HepG2 (cell line): Measurements from ENCODE around the gene ACSS1. TPM values are rescaled to one million over a fixed set of nuclear protein-coding genes. Genes with fewer than 3 reads are reported as not detected.
A peak's percentile ranks its signal among the peaks of the same experiment; 100 is the strongest.

Experiments
- BHLHE40 ChIP-seq: IDR thresholded peaks from 2 replicates; pipeline ENCODE4 v1.6.1; 2011; ENCODE audit warnings: low read length, improper control_type of control experiment
- GATAD1 ChIP-seq: IDR thresholded peaks from 2 replicates; pipeline ENCODE4 v1.6.1; 2016; ENCODE audit warnings: missing genetic modification reagents, missing compliant biosample characterization
- HNF4A ChIP-seq: sonication (generic); formaldehyde crosslinking; IDR thresholded peaks from 2 replicates; pipeline ENCODE4 v1.4.0; 2020; ENCODE audit warnings: missing genetic modification reagents
- IKZF5 ChIP-seq: IDR thresholded peaks from 2 replicates; pipeline ENCODE4 v1.6.1; 2018; ENCODE audit warnings: missing genetic modification reagents, mild to moderate bottlenecking, missing compliant biosample characterization
- KDM4B ChIP-seq: sonication (generic); formaldehyde crosslinking; IDR thresholded peaks from 2 replicates; pipeline ENCODE4 v1.4.0; 2020; ENCODE audit warnings: missing genetic modification reagents
- NCOA2 ChIP-seq: sonication (generic); formaldehyde crosslinking; IDR thresholded peaks from 2 replicates; pipeline ENCODE4 v1.8.0; 2022; ENCODE audit warnings: inconsistent platforms
- SCMH1 ChIP-seq: sonication (generic); formaldehyde crosslinking; IDR thresholded peaks from 2 replicates; pipeline ENCODE4 v1.9.0; 2021; ENCODE audit warnings: missing genetic modification reagents, mild to moderate bottlenecking, borderline replicate concordance
- SOX13 ChIP-seq, 3 experiments: fragments of 450-650 bp in 1 of 3; sonication (generic) in 1 of 3; formaldehyde crosslinking in 1 of 3; IDR thresholded peaks in 2 of 3; conservative IDR thresholded peaks in 1 of 3; 2 replicates each; pipeline versions ENCODE4 v1.5.0 to v1.6.1; 2016 to 2020; ENCODE audit warnings: antibody characterized with exemption in 1 of 3, mild to moderate bottlenecking in 1 of 3, missing compliant biosample characterization in 1 of 3, missing genetic modification reagents in 1 of 3, moderate library complexity in 1 of 3
- SOX6 ChIP-seq, 2 experiments: fragments of 450-650 bp in 1 of 2; sonication (generic) in 1 of 2; formaldehyde crosslinking in 1 of 2; IDR thresholded peaks; 2 replicates each; pipeline versions ENCODE4 v1.4.0 to v1.6.1; 2017 to 2020; ENCODE audit warnings: antibody characterized with exemption in 1 of 2, mild to moderate bottlenecking in 1 of 2, missing genetic modification reagents in 1 of 2
- TCF7 ChIP-seq: sonication (generic); IDR thresholded peaks from 2 replicates; pipeline ENCODE4 v1.6.1; 2016; ENCODE audit warnings: antibody characterized with exemption, low read depth
- THAP11 ChIP-seq: IDR thresholded peaks from 2 replicates; pipeline ENCODE4 v1.6.1; 2016; ENCODE audit warnings: missing biosample characterization, missing genetic modification reagents
- ZNF136 ChIP-seq: sonication (generic); formaldehyde crosslinking; IDR thresholded peaks from 2 replicates; pipeline ENCODE4 v1.8.1; 2022; ENCODE audit warnings: low read depth, mild to moderate bottlenecking, moderate library complexity, missing genetic modification reagents
- ZNF251 ChIP-seq: sonication (generic); formaldehyde crosslinking; IDR thresholded peaks from 2 replicates; pipeline ENCODE4 v1.9.0; 2021; ENCODE audit warnings: mild to moderate bottlenecking, missing genetic modification reagents
- ZNF3 ChIP-seq: IDR thresholded peaks from 2 replicates; pipeline ENCODE4 v1.7.0; 2017; ENCODE audit warnings: inconsistent platforms
- ZNF577 ChIP-seq: sonication (generic); formaldehyde crosslinking; IDR thresholded peaks from 2 replicates; pipeline ENCODE4 v1.4.0; 2020; ENCODE audit warnings: mild to moderate bottlenecking, low read depth, missing genetic modification reagents, borderline replicate concordance
- ZNF709 ChIP-seq: sonication (generic); formaldehyde crosslinking; IDR thresholded peaks from 2 replicates; pipeline ENCODE4 v1.5.0; 2020; ENCODE audit warnings: mild to moderate bottlenecking, missing genetic modification reagents
- ZNF788 ChIP-seq: sonication (generic); formaldehyde crosslinking; IDR thresholded peaks from 2 replicates; pipeline ENCODE4 v1.5.0; 2020; ENCODE audit warnings: mild to moderate bottlenecking, missing genetic modification reagents, borderline replicate concordance
- polyA plus RNA-seq, 8 experiments: library from polyadenylated mRNA; depleted of rRNA in 3 of 8; stranded (reverse) in 7 of 8; unstranded in 1 of 8; fragments of >200 nt; fragmentation: Illumina TruSeq in 4 of 8; extraction: Trizol in 4 of 8; gene quantifications; 2 replicates each; pipeline versions ENCODE4 v1.2.1 to v1.2.3, GENCODE V29; 2011 to 2016; ENCODE audit warnings: low read depth in 4 of 8, missing spikeins in 1 of 8, mixed read lengths in 1 of 8; ENCODE audit not compliant: insufficient read depth in 1 of 8
- total RNA-seq, 5 experiments: library from RNA; depleted of rRNA; stranded (reverse); fragments of >200 nt; fragmentation: Illumina TruSeq; extraction: Trizol; gene quantifications; 2 replicates each; pipeline ENCODE4 v1.2.3, GENCODE V29; 2016; ENCODE audit warnings: low read depth in 1 of 5
- TF ChIP-seq, protein P1 (sequence below): sonication (generic); formaldehyde crosslinking; IDR thresholded peaks from 2 replicates; pipeline ENCODE4 v1.8.0; 2022; ENCODE audit warnings: mild to moderate bottlenecking, missing genetic modification reagents, moderate library complexity
- TF ChIP-seq, protein P2 (sequence below): sonication (generic); formaldehyde crosslinking; IDR thresholded peaks from 2 replicates; pipeline ENCODE4 v1.9.0; 2021; ENCODE audit warnings: missing genetic modification reagents, borderline replicate concordance
- TF ChIP-seq, protein P3 (sequence below): IDR thresholded peaks from 2 replicates; pipeline ENCODE4 v1.6.1; 2016; ENCODE audit warnings: mild to moderate bottlenecking

Gene ACSS1
- total and polyA plus RNA-seq, 2 of the 13 experiments (the other 11 are each of a cell fraction or from before 2014, with no cell fraction given) = 15.2 to 41.6 TPM

- TF ChIP-seq ZNF251 (CRISPR knock-in tag) (no peak), ZNF577 (CRISPR knock-in tag) (no peak), SOX13 (IDR thresholded peaks at IDR 0.05) (no peak), SOX13 (CRISPR knock-in tag; conservative IDR thresholded peaks at IDR 0.05 in 1 of 2, IDR thresholded peaks at IDR 0.05 in 1 of 2) (peak in 1 of 2 experiments; percentile 42; a peak in 1 of 4 replicates), TCF7 (no peak), ZNF788 (CRISPR knock-in tag) (no peak), BHLHE40 (no peak), ZNF136 (no peak), NCOA2 (CRISPR knock-in tag) (no peak), HNF4A (CRISPR knock-in tag) (no peak), ZNF709 (CRISPR knock-in tag) (no peak), IKZF5 (CRISPR knock-in tag) (no peak), SOX6 (IDR thresholded peaks at IDR 0.05) (no peak), SOX6 (CRISPR knock-in tag; IDR thresholded peaks at IDR 0.05) (peak; percentile 42; the same call in 1 of the 2 replicates), SCMH1 (CRISPR knock-in tag) (no peak), GATAD1 (CRISPR knock-in tag) (no peak), ZNF3 (CRISPR knock-in tag) (no peak), THAP11 (CRISPR knock-in tag) (0 out of 2 replicates have a peak, but pooled peaks have one; percentile 36), KDM4B (CRISPR knock-in tag) (no peak)
- TF ChIP-seq, protein P1, sequence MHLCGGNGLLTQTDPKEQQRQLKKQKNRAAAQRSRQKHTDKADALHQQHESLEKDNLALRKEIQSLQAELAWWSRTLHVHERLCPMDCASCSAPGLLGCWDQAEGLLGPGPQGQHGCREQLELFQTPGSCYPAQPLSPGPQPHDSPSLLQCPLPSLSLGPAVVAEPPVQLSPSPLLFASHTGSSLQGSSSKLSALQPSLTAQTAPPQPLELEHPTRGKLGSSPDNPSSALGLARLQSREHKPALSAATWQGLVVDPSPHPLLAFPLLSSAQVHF (CRISPR knock-in tag) = no peak
- TF ChIP-seq, protein P2, sequence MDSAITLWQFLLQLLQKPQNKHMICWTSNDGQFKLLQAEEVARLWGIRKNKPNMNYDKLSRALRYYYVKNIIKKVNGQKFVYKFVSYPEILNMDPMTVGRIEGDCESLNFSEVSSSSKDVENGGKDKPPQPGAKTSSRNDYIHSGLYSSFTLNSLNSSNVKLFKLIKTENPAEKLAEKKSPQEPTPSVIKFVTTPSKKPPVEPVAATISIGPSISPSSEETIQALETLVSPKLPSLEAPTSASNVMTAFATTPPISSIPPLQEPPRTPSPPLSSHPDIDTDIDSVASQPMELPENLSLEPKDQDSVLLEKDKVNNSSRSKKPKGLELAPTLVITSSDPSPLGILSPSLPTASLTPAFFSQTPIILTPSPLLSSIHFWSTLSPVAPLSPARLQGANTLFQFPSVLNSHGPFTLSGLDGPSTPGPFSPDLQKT (CRISPR knock-in tag) = no peak
- TF ChIP-seq, protein P3, sequence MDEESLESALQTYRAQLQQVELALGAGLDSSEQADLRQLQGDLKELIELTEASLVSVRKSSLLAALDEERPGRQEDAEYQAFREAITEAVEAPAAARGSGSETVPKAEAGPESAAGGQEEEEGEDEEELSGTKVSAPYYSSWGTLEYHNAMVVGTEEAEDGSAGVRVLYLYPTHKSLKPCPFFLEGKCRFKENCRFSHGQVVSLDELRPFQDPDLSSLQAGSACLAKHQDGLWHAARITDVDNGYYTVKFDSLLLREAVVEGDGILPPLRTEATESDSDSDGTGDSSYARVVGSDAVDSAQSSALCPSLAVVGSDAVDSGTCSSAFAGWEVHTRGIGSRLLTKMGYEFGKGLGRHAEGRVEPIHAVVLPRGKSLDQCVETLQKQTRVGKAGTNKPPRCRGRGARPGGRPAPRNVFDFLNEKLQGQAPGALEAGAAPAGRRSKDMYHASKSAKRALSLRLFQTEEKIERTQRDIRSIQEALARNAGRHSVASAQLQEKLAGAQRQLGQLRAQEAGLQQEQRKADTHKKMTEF = 0 out of 2 replicates have a peak, but pooled peaks have one; percentile 25
Measured at GRCh38 chr20:24990810-24991252, 67.1 kb downstream of the ACSS1 start (continued).
